Gastrocnemius medialis (tissue), 4 donors: ENCODE data around the gene PITPNM2. TPM values are rescaled to one million over a fixed set of nuclear protein-coding genes. Genes with fewer than 3 reads are reported as not detected.

Experiments used
- ATAC-seq, 2 donors: fragments of 150-250 bp; one replicate each; pipeline ENCODE4 v1.9.1; 2016
- DNase-seq, 2 donors: peaks; one replicate each; pipeline ENCODE4 v3.0.0-alpha.2; 2019
- H3K27ac ChIP-seq, 4 donors: fragments of 200-600 bp; sonication (generic); 1 replicate in 1 of 4; 2 replicates in 3 of 4; pipeline ENCODE4 v1.5.1; 2016 to 2018; ENCODE audit warnings: mild to moderate bottlenecking in 2 of 4, moderate library complexity in 1 of 4
- H3K27me3 ChIP-seq, 3 donors: fragments of 200-600 bp; sonication (generic) in 2 of 3; 1 replicate in 1 of 3; 2 replicates in 2 of 3; pipeline versions ENCODE4 v1.5.1 to v1.6.0; 2016 to 2019; ENCODE audit warnings: mild to moderate bottlenecking in 1 of 3, moderate library complexity in 1 of 3
- H3K36me3 ChIP-seq, 2 donors: fragments of 200-600 bp; sonication (generic) in 1 of 2; one replicate each; pipeline ENCODE4 v1.5.1; 2017 to 2018
- H3K4me1 ChIP-seq, 2 donors: fragments of 200-600 bp; sonication (generic) in 1 of 2; one replicate each; pipeline ENCODE4 v1.5.1; 2016 to 2017; ENCODE audit warnings: mild to moderate bottlenecking in 2 of 2
- H3K4me3 ChIP-seq, 4 donors: fragments of 200-600 bp; sonication (generic) in 3 of 4; 1 replicate in 1 of 4; 2 replicates in 3 of 4; pipeline ENCODE4 v1.5.1; 2016 to 2019; ENCODE audit warnings: mild to moderate bottlenecking in 2 of 4
- H3K9me3 ChIP-seq, 3 donors: fragments of 200-600 bp; sonication (generic) in 2 of 3; 1 replicate in 1 of 3; 2 replicates in 2 of 3; pipeline ENCODE4 v1.5.1; 2016 to 2019
- CTCF ChIP-seq, 5 experiments: fragments of 450-650 bp in 3 of 5; fragments of 200-600 bp in 2 of 5; sonication (generic) in 2 of 5; IDR thresholded peaks in 4 of 5; conservative IDR thresholded peaks in 1 of 5; 1 replicate in 4 of 5; 2 replicates in 1 of 5; pipeline ENCODE4 v1.5.1; 2016 to 2019; ENCODE audit warnings: antibody characterized with exemption in 5 of 5, mild to moderate bottlenecking in 3 of 5, moderate library complexity in 3 of 5
- POLR2A ChIP-seq, 2 donors: fragments of 450-650 bp; IDR thresholded peaks; one replicate each; pipeline ENCODE4 v1.6.1; 2017; ENCODE audit warnings: antibody characterized with exemption in 2 of 2, mild to moderate bottlenecking in 2 of 2, moderate library complexity in 2 of 2
- in situ Hi-C, 4 donors: fragments of 200-750 bp; cut with MboI; loops; one replicate each; pipeline versions ENCODE4 v1.15.0 to v1.8.0; 2017; ENCODE audit warnings: low sequenced_read_pairs in 4 of 4
- intact Hi-C: fragments of 100-400 bp; cut with DNase I; formaldehyde crosslinking; loops from one replicate; pipeline ENCODE4 v1.15.1; 2023; ENCODE audit warnings: low total_unique reads
- total RNA-seq, 4 donors: library from RNA; depleted of rRNA; stranded (reverse); fragments of >200 nt; gene quantifications; one replicate each; pipeline versions ENCODE4 v1.1.0 to v1.2.3, GENCODE V29; 2016

The PITPNM2 gene
- total RNA-seq, 4 donors from 2014 or later: 2.1 to 3.8 (median 3.3) TPM

GRCh38 chr12:123115409-123116121 is 35.3 kb downstream of the PITPNM2 start:
- peak; percentile 38 to 64 for DNase-seq
- Histone ChIP-seq H3K27ac (peak overlapping the region; percentile 44 to 68 (median 53)), H3K9me3 (no peaks in the 10 kb centered on the region), H3K4me1 (peaks cover 21 to 26% of the 10 kb centered on the region in 2 donors), H3K36me3 (no peaks in the 10 kb centered on the region), H3K27me3 (no peaks in the 10 kb centered on the region), H3K4me3 (no peak overlapping the region)
- intact Hi-C loops (loop anchor here (2.0 kb wide), 1 partner anchor 35 kb away; the partner anchor contains the start of gene PITPNM2), in situ Hi-C loops (no loop called here)
- TF ChIP-seq POLR2A (IDR thresholded peaks at IDR 0.05) (no peak), CTCF (IDR thresholded peaks at IDR 0.05 in 4 of 5, conservative IDR thresholded peaks at IDR 0.05 in 1 of 5) (no peak)
- peak; percentile 91 to 93 for ATAC-seq

GRCh38 chr12:123114304-123115083 is 36.4 kb downstream of the PITPNM2 start:
- in situ Hi-C loops (no loop called here), intact Hi-C loops (loop anchor here (2.0 kb wide), 1 partner anchor 36 kb away; the partner anchor contains the start of gene PITPNM2)
- TF ChIP-seq POLR2A (IDR thresholded peaks at IDR 0.05) (no peak), CTCF (IDR thresholded peaks at IDR 0.05 in 4 of 5, conservative IDR thresholded peaks at IDR 0.05 in 1 of 5) (no peak)
- peak overlapping the region; percentile 24 to 68 (median 50) for H3K27ac ChIP-seq
- peaks cover 26 to 30% of the 10 kb centered on the region in 2 donors for H3K4me1 ChIP-seq
- ATAC-seq (no peak), DNase-seq (no peak)
- no peaks in the 10 kb centered on the region for H3K36me3 ChIP-seq
- H3K9me3 ChIP-seq: no peaks in the 10 kb centered on the region
- H3K4me3 ChIP-seq: peak overlapping the region in 1 of 4 donors; percentile 15
- H3K27me3 ChIP-seq: no peaks in the 10 kb centered on the region

GRCh38 chr12:123113026-123113425 is 37.9 kb downstream of the PITPNM2 start:
- Histone ChIP-seq H3K4me1 (peaks cover 41 to 45% of the 10 kb centered on the region in 2 donors), H3K9me3 (no peaks in the 10 kb centered on the region), H3K27ac (no peak overlapping the region), H3K4me3 (no peak overlapping the region), H3K27me3 (no peaks in the 10 kb centered on the region), H3K36me3 (no peaks in the 10 kb centered on the region)
- in situ Hi-C loops: no loop called here
- no peak for DNase-seq
- TF ChIP-seq POLR2A (IDR thresholded peaks at IDR 0.05): no peak
- intact Hi-C loops: no loop called here
- no peak for ATAC-seq

GRCh38 chr12:123111498-123112165 is 39.3 kb downstream of the PITPNM2 start:
- no peak overlapping the region for H3K4me3 ChIP-seq
- H3K9me3 ChIP-seq: no peaks in the 10 kb centered on the region
- H3K27ac ChIP-seq: no peak overlapping the region
- TF ChIP-seq POLR2A (IDR thresholded peaks at IDR 0.05): no peak
- no peak for TF ChIP-seq CTCF (IDR thresholded peaks at IDR 0.05 in 4 of 5, conservative IDR thresholded peaks at IDR 0.05 in 1 of 5)
- in situ Hi-C loops (no loop called here), intact Hi-C loops (no loop called here)
- H3K4me1 ChIP-seq: peaks cover 53 to 58% of the 10 kb centered on the region in 2 donors
- no peaks in the 10 kb centered on the region for H3K27me3 ChIP-seq
- ATAC-seq: no peak
- no peak for DNase-seq
- H3K36me3 ChIP-seq: no peaks in the 10 kb centered on the region
